HepG2 (cell line): Measurements from ENCODE around the gene NHSL1. TPM values are rescaled to one million over a fixed set of nuclear protein-coding genes. Genes with fewer than 3 reads are reported as not detected.

Experiments
- HMGXB4 ChIP-seq, 2 experiments: sonication (generic) in 1 of 2; formaldehyde crosslinking in 1 of 2; IDR thresholded peaks; 2 replicates each; pipeline versions ENCODE4 v1.4.0 to v1.6.1; 2018 to 2020; ENCODE audit warnings: missing genetic modification reagents in 2 of 2, borderline replicate concordance in 1 of 2, low read depth in 1 of 2, mild to moderate bottlenecking in 1 of 2, missing biosample characterization in 1 of 2
- KMT2A ChIP-seq: sonication (generic); formaldehyde crosslinking; IDR thresholded peaks from 2 replicates; pipeline ENCODE4 v1.4.0; 2020; ENCODE audit warnings: missing genetic modification reagents
- MAFG ChIP-seq: sonication (generic); formaldehyde crosslinking; IDR thresholded peaks from 2 replicates; pipeline ENCODE4 v1.5.1; 2020; ENCODE audit warnings: mild to moderate bottlenecking, missing genetic modification reagents
- PAXIP1 ChIP-seq: sonication (generic); formaldehyde crosslinking; conservative IDR thresholded peaks from 2 replicates; pipeline ENCODE4 v1.4.0; 2020; ENCODE audit warnings: mild to moderate bottlenecking, missing genetic modification reagents, moderate library complexity
- RAD21 ChIP-seq: fragments of 450-650 bp; formaldehyde crosslinking; IDR thresholded peaks from 2 replicates; pipeline ENCODE4 v1.5.0; 2020; ENCODE audit warnings: mild to moderate bottlenecking
- SIN3B ChIP-seq: fragments of 150-350 bp; IDR thresholded peaks from 2 replicates; pipeline ENCODE4 v1.6.1; 2014; ENCODE audit warnings: low read length
- SMAD1 ChIP-seq: sonication (generic); formaldehyde crosslinking; IDR thresholded peaks from 2 replicates; pipeline ENCODE4 v1.4.0; 2020; ENCODE audit warnings: missing genetic modification reagents, low read depth, mild to moderate bottlenecking, borderline replicate concordance
- ZBTB43 ChIP-seq: sonication (generic); formaldehyde crosslinking; conservative IDR thresholded peaks from 2 replicates; pipeline ENCODE4 v1.4.0; 2020; ENCODE audit warnings: missing genetic modification reagents
- ZNF180 ChIP-seq: sonication (generic); formaldehyde crosslinking; IDR thresholded peaks from 2 replicates; pipeline ENCODE4 v1.4.0; 2020; ENCODE audit warnings: low read depth, missing genetic modification reagents, borderline replicate concordance
- ZNF225 ChIP-seq: sonication (generic); formaldehyde crosslinking; IDR thresholded peaks from 2 replicates; pipeline ENCODE4 v1.4.0; 2020; ENCODE audit warnings: mild to moderate bottlenecking, missing genetic modification reagents
- ZNF557 ChIP-seq: sonication (generic); formaldehyde crosslinking; IDR thresholded peaks from 2 replicates; pipeline ENCODE4 v1.4.0; 2020; ENCODE audit warnings: missing genetic modification reagents
- ZSCAN12 ChIP-seq: sonication (generic); formaldehyde crosslinking; IDR thresholded peaks from 2 replicates; pipeline ENCODE4 v1.9.0; 2021; ENCODE audit warnings: mild to moderate bottlenecking, missing genetic modification reagents
- polyA plus RNA-seq, 8 experiments: library from polyadenylated mRNA; depleted of rRNA in 3 of 8; stranded (reverse) in 7 of 8; unstranded in 1 of 8; fragments of >200 nt; fragmentation: Illumina TruSeq in 4 of 8; extraction: Trizol in 4 of 8; gene quantifications; 2 replicates each; pipeline versions ENCODE4 v1.2.1 to v1.2.3, GENCODE V29; 2011 to 2016; ENCODE audit warnings: low read depth in 4 of 8, missing spikeins in 1 of 8, mixed read lengths in 1 of 8; ENCODE audit not compliant: insufficient read depth in 1 of 8
- total RNA-seq, 5 experiments: library from RNA; depleted of rRNA; stranded (reverse); fragments of >200 nt; fragmentation: Illumina TruSeq; extraction: Trizol; gene quantifications; 2 replicates each; pipeline ENCODE4 v1.2.3, GENCODE V29; 2016; ENCODE audit warnings: low read depth in 1 of 5
- TF ChIP-seq, protein P1 (sequence below): sonication (generic); formaldehyde crosslinking; IDR thresholded peaks from 2 replicates; pipeline ENCODE4 v1.5.1; 2020; ENCODE audit warnings: mild to moderate bottlenecking, missing genetic modification reagents, borderline replicate concordance
- TF ChIP-seq, protein P2 (sequence below): sonication (generic); formaldehyde crosslinking; IDR thresholded peaks from 2 replicates; pipeline ENCODE4 v1.4.0; 2020; ENCODE audit warnings: mild to moderate bottlenecking, missing genetic modification reagents, borderline replicate concordance

Gene NHSL1
- total and polyA plus RNA-seq, 2 of the 13 experiments (the other 11 are each of a cell fraction or from before 2014, with no cell fraction given) = 24.9 to 53.6 TPM

- TF ChIP-seq, protein P1, sequence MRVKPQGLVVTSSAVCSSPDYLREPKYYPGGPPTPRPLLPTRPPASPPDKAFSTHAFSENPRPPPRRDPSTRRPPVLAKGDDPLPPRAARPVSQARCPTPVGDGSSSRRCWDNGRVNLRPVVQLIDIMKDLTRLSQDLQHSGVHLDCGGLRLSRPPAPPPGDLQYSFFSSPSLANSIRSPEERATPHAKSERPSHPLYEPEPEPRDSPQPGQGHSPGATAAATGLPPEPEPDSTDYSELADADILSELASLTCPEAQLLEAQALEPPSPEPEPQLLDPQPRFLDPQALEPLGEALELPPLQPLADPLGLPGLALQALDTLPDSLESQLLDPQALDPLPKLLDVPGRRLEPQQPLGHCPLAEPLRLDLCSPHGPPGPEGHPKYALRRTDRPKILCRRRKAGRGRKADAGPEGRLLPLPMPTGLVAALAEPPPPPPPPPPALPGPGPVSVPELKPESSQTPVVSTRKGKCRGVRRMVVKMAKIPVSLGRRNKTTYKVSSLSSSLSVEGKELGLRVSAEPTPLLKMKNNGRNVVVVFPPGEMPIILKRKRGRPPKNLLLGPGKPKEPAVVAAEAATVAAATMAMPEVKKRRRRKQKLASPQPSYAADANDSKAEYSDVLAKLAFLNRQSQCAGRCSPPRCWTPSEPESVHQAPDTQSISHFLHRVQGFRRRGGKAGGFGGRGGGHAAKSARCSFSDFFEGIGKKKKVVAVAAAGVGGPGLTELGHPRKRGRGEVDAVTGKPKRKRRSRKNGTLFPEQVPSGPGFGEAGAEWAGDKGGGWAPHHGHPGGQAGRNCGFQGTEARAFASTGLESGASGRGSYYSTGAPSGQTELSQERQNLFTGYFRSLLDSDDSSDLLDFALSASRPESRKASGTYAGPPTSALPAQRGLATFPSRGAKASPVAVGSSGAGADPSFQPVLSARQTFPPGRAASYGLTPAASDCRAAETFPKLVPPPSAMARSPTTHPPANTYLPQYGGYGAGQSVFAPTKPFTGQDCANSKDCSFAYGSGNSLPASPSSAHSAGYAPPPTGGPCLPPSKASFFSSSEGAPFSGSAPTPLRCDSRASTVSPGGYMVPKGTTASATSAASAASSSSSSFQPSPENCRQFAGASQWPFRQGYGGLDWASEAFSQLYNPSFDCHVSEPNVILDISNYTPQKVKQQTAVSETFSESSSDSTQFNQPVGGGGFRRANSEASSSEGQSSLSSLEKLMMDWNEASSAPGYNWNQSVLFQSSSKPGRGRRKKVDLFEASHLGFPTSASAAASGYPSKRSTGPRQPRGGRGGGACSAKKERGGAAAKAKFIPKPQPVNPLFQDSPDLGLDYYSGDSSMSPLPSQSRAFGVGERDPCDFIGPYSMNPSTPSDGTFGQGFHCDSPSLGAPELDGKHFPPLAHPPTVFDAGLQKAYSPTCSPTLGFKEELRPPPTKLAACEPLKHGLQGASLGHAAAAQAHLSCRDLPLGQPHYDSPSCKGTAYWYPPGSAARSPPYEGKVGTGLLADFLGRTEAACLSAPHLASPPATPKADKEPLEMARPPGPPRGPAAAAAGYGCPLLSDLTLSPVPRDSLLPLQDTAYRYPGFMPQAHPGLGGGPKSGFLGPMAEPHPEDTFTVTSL (CRISPR knock-in tag) = no peak
- TF ChIP-seq ZNF180 (CRISPR knock-in tag) = no peak
- TF ChIP-seq HMGXB4 (CRISPR knock-in tag; IDR thresholded peaks at IDR 0.05; ENCODE audit: borderline replicate concordance in 1 of 2, low read depth in 1 of 2) = no peak
- TF ChIP-seq KMT2A (CRISPR knock-in tag) = no peak
- no peak for TF ChIP-seq MAFG (CRISPR knock-in tag)
- no peak for TF ChIP-seq ZBTB43 (CRISPR knock-in tag)
- TF ChIP-seq, protein P2, sequence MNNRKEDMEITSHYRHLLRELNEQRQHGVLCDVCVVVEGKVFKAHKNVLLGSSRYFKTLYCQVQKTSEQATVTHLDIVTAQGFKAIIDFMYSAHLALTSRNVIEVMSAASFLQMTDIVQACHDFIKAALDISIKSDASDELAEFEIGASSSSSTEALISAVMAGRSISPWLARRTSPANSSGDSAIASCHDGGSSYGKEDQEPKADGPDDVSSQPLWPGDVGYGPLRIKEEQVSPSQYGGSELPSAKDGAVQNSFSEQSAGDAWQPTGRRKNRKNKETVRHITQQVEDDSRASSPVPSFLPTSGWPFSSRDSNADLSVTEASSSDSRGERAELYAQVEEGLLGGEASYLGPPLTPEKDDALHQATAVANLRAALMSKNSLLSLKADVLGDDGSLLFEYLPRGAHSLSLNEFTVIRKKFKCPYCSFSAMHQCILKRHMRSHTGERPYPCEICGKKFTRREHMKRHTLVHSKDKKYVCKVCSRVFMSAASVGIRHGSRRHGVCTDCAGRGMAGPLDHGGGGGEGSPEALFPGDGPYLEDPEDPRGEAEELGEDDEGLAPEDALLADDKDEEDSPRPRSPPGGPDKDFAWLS (CRISPR knock-in tag) = no peak
- no peak for TF ChIP-seq RAD21
- TF ChIP-seq ZSCAN12 (CRISPR knock-in tag) = no peak
- no peak for TF ChIP-seq ZNF225 (CRISPR knock-in tag)
- TF ChIP-seq SMAD1 (CRISPR knock-in tag) = no peak
- TF ChIP-seq SIN3B = no peak
- peak; percentile 64; the same call in 1 of the 2 replicates for TF ChIP-seq PAXIP1 (CRISPR knock-in tag)
- TF ChIP-seq ZNF557 (CRISPR knock-in tag) = no peak
Observed at GRCh38 chr6:138500045-138500665, 861 bp upstream of the NHSL1 start (continued).
